K562 (cell line): ENCODE measurements around the gene SAMD15. TPM values are rescaled to one million over a fixed set of nuclear protein-coding genes. Genes with fewer than 3 reads are reported as not detected.

Experiments used
- ATAC-seq: fragments of 200-7000 bp; cut with Tn5 transposase; 3 replicates; pipeline ENCODE4 v1.9.1; 2020; ENCODE audit warnings: moderate library complexity
- BruUV-seq: library from RNA; stranded (reverse); fragments of 400-500 nt; replicated peaks from 2 replicates; lab custom pipeline; 2021; lab: Mats Ljungman, UMichigan
- CTCF ChIA-PET: fragments of 300-600 bp; formaldehyde crosslinking; extraction: SDS; loops from one replicate; lab custom pipeline; 2021; ENCODE audit warnings: low intra/inter-chr PET ratio; lab: Yijun Ruan, JAX
- POLR2A ChIA-PET: fragments of 300-600, 350-650 bp; sonication (Branson Sonifier 250); formaldehyde crosslinking; extraction: SDS; loops from one replicate; lab custom pipeline; 2021; ENCODE audit warnings: antibody characterized with exemption, inconsistent platforms; lab: Yijun Ruan, JAX
- DNase-seq, 4 experiments: peaks; one replicate each; pipeline versions ENCODE4 v3.0.0 to v3.0.0-alpha.2; 2011 to 2018; ENCODE audit warnings: low spot score in 3 of 4, mixed read lengths in 3 of 4; ENCODE audit errors: extremely low read depth in 1 of 4
- FAIRE-seq: peaks from 2 replicates; lab custom pipeline; 2011; peaks lifted over from hg19 to GRCh38; lab: Jason Lieb, UNC
- H2AFZ ChIP-seq: 2 replicates; pipeline ENCODE4 v1.6.0; 2011; ENCODE audit warnings: low read depth, low read length, control low read depth, inconsistent platforms
- H3K27ac ChIP-seq: fragments of 200-600 bp; 3 replicates; pipeline ENCODE4 v1.8.0; 2011; ENCODE audit warnings: low read depth, mild to moderate bottlenecking, control low read depth, inconsistent platforms, low read length, moderate library complexity, mixed read lengths; ENCODE audit errors: extremely low read depth
- H3K27me3 ChIP-seq, 2 experiments: fragments of 300-600 bp in 1 of 2; 2 replicates in 1 of 2; 3 replicates in 1 of 2; pipeline versions ENCODE4 v1.6.0 to v1.8.0; 2011; ENCODE audit warnings: inconsistent platforms in 2 of 2, low read length in 2 of 2, mild to moderate bottlenecking in 1 of 2, mixed read lengths in 1 of 2, moderate library complexity in 1 of 2; ENCODE audit not compliant: control insufficient read depth in 2 of 2, insufficient read depth in 2 of 2
- H3K36me3 ChIP-seq: fragments of 300-600 bp; 3 replicates; pipeline ENCODE4 v1.8.0; 2011; ENCODE audit warnings: mild to moderate bottlenecking, low read length, inconsistent platforms; ENCODE audit not compliant: control insufficient read depth, insufficient read depth
- H3K4me1 ChIP-seq, 2 experiments: fragments of 200-600 bp in 1 of 2; replicated peaks in 1 of 2; 2 replicates in 1 of 2; 3 replicates in 1 of 2; pipeline versions ENCODE4 v1.5.1 to v1.8.0; 2011; ENCODE audit warnings: inconsistent platforms in 2 of 2, low read length in 2 of 2, mild to moderate bottlenecking in 1 of 2, mixed read lengths in 1 of 2, moderate library complexity in 1 of 2; ENCODE audit not compliant: control insufficient read depth in 2 of 2, insufficient read depth in 2 of 2
- H3K4me2 ChIP-seq: 2 replicates; pipeline ENCODE4 v1.6.1; 2011; ENCODE audit warnings: low read length, control low read depth, inconsistent platforms, mixed read lengths; ENCODE audit not compliant: insufficient read depth
- H3K4me3 ChIP-seq: fragments of 200-600 bp; sonication (generic), shearing (Covaris generic); 2 replicates; pipeline ENCODE4 v1.5.1; 2016; ENCODE audit warnings: control low read depth, inconsistent platforms
- H3K79me2 ChIP-seq: fragments of 200-600 bp; 3 replicates; pipeline ENCODE4 v1.8.0; 2011; ENCODE audit warnings: low read length, inconsistent platforms; ENCODE audit not compliant: control insufficient read depth, insufficient read depth
- H3K9ac ChIP-seq, 2 experiments: 2 replicates each; pipeline versions ENCODE4 v1.6.0 to v1.6.1; 2011; ENCODE audit warnings: low read depth in 2 of 2, low read length in 2 of 2, control low read depth in 1 of 2, inconsistent platforms in 1 of 2, mild to moderate bottlenecking in 1 of 2, mixed read lengths in 1 of 2; ENCODE audit not compliant: insufficient read depth in 1 of 2
- H3K9me1 ChIP-seq: one replicate; pipeline ENCODE4 v1.6.0; 2011; ENCODE audit warnings: inconsistent platforms, mild to moderate bottlenecking, low read length, moderate library complexity; ENCODE audit not compliant: control insufficient read depth, insufficient read depth
- H3K9me3 ChIP-seq: replicated peaks from 2 replicates; pipeline ENCODE4 v1.5.1; 2011; ENCODE audit warnings: low read depth, low read length, inconsistent platforms; ENCODE audit not compliant: control insufficient read depth, insufficient read depth
- H4K20me1 ChIP-seq: replicated peaks from 2 replicates; pipeline ENCODE4 v1.6.1; 2011; ENCODE audit warnings: low read length, inconsistent platforms, mixed read lengths; ENCODE audit not compliant: control insufficient read depth, insufficient read depth
- KDM1A ChIP-seq, 2 experiments: fragments of 450-650 bp; IDR thresholded peaks; 2 replicates each; pipeline ENCODE4 v1.6.1; 2016; ENCODE audit warnings: mild to moderate bottlenecking in 2 of 2
- WGBS: fragments of 100-300 bp; shearing (Covaris generic); methylation state at CpG from one replicate; pipeline ENCODE4 v1.1.6; 2016; ENCODE audit warnings: low coverage, mixed read lengths; ENCODE audit not compliant: insufficient coverage; ENCODE audit errors: missing lambda C conversion rate; 5-methylcytosine and 5-hydroxymethylcytosine counted together
- in situ Hi-C: fragments of 300-500 bp; cut with MboI; formaldehyde crosslinking; loops from 4 replicates; pipeline ENCODE4 v1.15.0; 2018; ENCODE audit warnings: inconsistent platforms, mixed read lengths
- intact Hi-C: fragments of 100-400 bp; cut with micrococcal nuclease; formaldehyde crosslinking; loops from 2 replicates; pipeline ENCODE4 v1.14.2; 2022
- polyA plus RNA-seq, 8 experiments: library from polyadenylated mRNA; depleted of rRNA in 4 of 8; stranded (reverse) in 5 of 8; unstranded in 3 of 8; fragments of >200 nt; fragmentation: Nextera tagmentation in 2 of 8; fragmentation: Illumina TruSeq in 1 of 8; extraction: Ambion mirVana in 2 of 8; extraction: Trizol in 1 of 8; gene quantifications; 2 replicates each; pipeline versions ENCODE4 v1.2.1 to v1.2.3, GENCODE V29; 2011 to 2014; ENCODE audit warnings: inconsistent platforms in 1 of 8, missing spikeins in 1 of 8
- total RNA-seq, 7 experiments: library from RNA; depleted of rRNA in 6 of 7; stranded (reverse); fragments of >200 nt in 6 of 7; fragmentation: Illumina TruSeq in 2 of 7; extraction: Trizol in 2 of 7; gene quantifications; 2 replicates each; pipeline versions ENCODE4 v1.2.1 to v1.2.3, GENCODE V29; 2011 to 2021; ENCODE audit warnings: low replicate concordance in 1 of 7
- TF ChIP-seq, protein P1 (sequence below), 3 experiments: fragments of 200-800 bp in 1 of 3; fragments of 250-450 bp in 1 of 3; fragments of 450-650 bp in 1 of 3; sonication (Bioruptor Pico) in 1 of 3; sonication (Bioruptor generic) in 1 of 3; formaldehyde crosslinking in 1 of 3; IDR thresholded peaks; 2 replicates each; pipeline versions ENCODE4 v1.6.1 to v1.8.0; 2016 to 2022; ENCODE audit warnings: mild to moderate bottlenecking in 2 of 3, missing genetic modification characterization in 2 of 3, missing compliant biosample characterization in 1 of 3, moderate library complexity in 1 of 3

The SAMD15 gene
- total and polyA plus RNA-seq, 9 of the 15 experiments (the other 6 are each of a cell fraction or from before 2014, with no cell fraction given): 0.18 to 0.54 (median 0.25) TPM

DNA sequence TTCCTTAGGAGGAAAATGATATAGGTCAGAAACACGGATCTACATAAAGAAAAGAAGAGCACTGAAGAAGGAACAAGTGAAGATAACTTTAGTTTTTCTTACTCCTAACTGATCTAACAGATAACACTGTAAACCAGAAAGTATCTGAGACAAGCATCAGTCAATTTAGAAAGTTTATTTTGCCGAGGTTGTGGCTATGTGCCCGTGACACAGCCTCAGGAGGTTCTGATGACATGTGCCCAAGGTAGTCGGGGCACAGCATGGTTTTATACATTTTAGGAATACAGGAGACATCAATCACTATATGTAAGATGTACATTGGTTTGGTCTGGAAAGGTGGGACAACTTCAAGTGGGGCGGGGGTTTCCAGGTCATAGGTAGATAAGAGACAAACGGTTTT lies 23.0 kb downstream of the SAMD15 start:
- no peaks in the 10 kb centered on the region; a peak in 1 of 5 replicates for H3K4me1 ChIP-seq
- H3K27ac ChIP-seq: no peak overlapping the region
- H3K27me3 ChIP-seq: no peaks in the 10 kb centered on the region
- no peaks in the 10 kb centered on the region for H3K79me2 ChIP-seq
- H3K9ac ChIP-seq: no peak overlapping the region
- 0 out of 2 replicates have a peak, but pooled peaks cover 2% of the 10 kb centered on the region for H3K9me3 ChIP-seq
- intact Hi-C loops: no loop called here
- FAIRE-seq (no peak), ATAC-seq (no peak), DNase-seq (no peak)
- H4K20me1 ChIP-seq: no peaks in the 10 kb centered on the region
- ChIA-PET CTCF (no interaction called here), POLR2A (no interaction called here)
- H3K9me1 ChIP-seq: no peaks in the 10 kb centered on the region
- H3K4me3 ChIP-seq: no peak overlapping the region
- H2AFZ ChIP-seq: no peak overlapping the region
- in situ Hi-C loops: no loop called here
- H3K36me3 ChIP-seq: no peaks in the 10 kb centered on the region
- no TSS peak for BruUV-seq
- WGBS: 24% methylated on average over 6 of the region's 6 CpGs
- no peak for TF ChIP-seq KDM1A (IDR thresholded peaks at IDR 0.05)
- TF ChIP-seq, protein P1, sequence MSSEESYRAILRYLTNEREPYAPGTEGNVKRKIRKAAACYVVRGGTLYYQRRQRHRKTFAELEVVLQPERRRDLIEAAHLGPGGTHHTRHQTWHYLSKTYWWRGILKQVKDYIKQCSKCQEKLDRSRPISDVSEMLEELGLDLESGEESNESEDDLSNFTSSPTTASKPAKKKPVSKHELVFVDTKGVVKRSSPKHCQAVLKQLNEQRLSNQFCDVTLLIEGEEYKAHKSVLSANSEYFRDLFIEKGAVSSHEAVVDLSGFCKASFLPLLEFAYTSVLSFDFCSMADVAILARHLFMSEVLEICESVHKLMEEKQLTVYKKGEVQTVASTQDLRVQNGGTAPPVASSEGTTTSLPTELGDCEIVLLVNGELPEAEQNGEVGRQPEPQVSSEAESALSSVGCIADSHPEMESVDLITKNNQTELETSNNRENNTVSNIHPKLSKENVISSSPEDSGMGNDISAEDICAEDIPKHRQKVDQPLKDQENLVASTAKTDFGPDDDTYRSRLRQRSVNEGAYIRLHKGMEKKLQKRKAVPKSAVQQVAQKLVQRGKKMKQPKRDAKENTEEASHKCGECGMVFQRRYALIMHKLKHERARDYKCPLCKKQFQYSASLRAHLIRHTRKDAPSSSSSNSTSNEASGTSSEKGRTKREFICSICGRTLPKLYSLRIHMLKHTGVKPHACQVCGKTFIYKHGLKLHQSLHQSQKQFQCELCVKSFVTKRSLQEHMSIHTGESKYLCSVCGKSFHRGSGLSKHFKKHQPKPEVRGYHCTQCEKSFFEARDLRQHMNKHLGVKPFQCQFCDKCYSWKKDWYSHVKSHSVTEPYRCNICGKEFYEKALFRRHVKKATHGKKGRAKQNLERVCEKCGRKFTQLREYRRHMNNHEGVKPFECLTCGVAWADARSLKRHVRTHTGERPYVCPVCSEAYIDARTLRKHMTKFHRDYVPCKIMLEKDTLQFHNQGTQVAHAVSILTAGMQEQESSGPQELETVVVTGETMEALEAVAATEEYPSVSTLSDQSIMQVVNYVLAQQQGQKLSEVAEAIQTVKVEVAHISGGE (CRISPR knock-in tag; IDR thresholded peaks at IDR 0.05): peak in 1 of 3 experiments; percentile 80; a peak in 1 of 6 replicates
- H3K4me2 ChIP-seq: no peak overlapping the region
